Activated CD4-positive, alpha-beta T cell treated with anti-CD3 and anti-CD28 coated beads, Interleukin-2, amount 50 U/mL, for 16 hours (primary cell): ENCODE results near the gene HSPB1.
"Not testable (repeated sequence)": the region's sequence is repeated elsewhere in the genome, so short reads cannot be mapped to it uniquely, and the experiment has no call there.

Experiments
- DNase-seq: peaks from one replicate; pipeline ENCODE4 v3.0.0-alpha.2; 2020

Gene HSPB1

GRCh38 chr7:76310102-76310957 lies 7.9 kb downstream of the HSPB1 start:
- no peak for DNase-seq

- not testable (repeated sequence) for DNase-seq
These were observed 9.4 kb downstream of the HSPB1 start for GRCh38 chr7:76311838-76312237.

GRCh38 chr7:76314042-76314721 lies 11.7 kb downstream of the HSPB1 start:
- DNase-seq = peak; percentile 96

GRCh38 chr7:76314740-76315139 lies 12.3 kb downstream of the HSPB1 start:
- DNase-seq = not testable (repeated sequence)

GRCh38 chr7:76315364-76315763 lies 12.9 kb downstream of the HSPB1 start:
- DNase-seq = no peak

GRCh38 chr7:76316984-76317781 lies 14.7 kb downstream of the HSPB1 start:
- no peak for DNase-seq

GRCh38 chr7:76317782-76318487 lies 15.5 kb downstream of the HSPB1 start:
- peak; percentile 97 for DNase-seq

GRCh38 chr7:76318488-76319353 lies 16.2 kb downstream of the HSPB1 start:
- peak; percentile 90 for DNase-seq

- DNase-seq = no peak
These were observed 22.6 kb downstream of the HSPB1 start for GRCh38 chr7:76325092-76325491.

GRCh38 chr7:76325811-76326210 lies 23.3 kb downstream of the HSPB1 start:
- no peak for DNase-seq

GRCh38 chr7:76326646-76327233 lies 24.3 kb downstream of the HSPB1 start:
- DNase-seq = no peak

GRCh38 chr7:76327610-76328009 lies 25.1 kb downstream of the HSPB1 start:
- DNase-seq = no peak

- DNase-seq = no peak
These were observed 25.9 kb downstream of the HSPB1 start for GRCh38 chr7:76328389-76328788.

- DNase-seq = no peak
These were observed 27.0 kb downstream of the HSPB1 start for GRCh38 chr7:76329479-76329878.

- no peak for DNase-seq
These were observed 27.8 kb downstream of the HSPB1 start for GRCh38 chr7:76330261-76330660.

GRCh38 chr7:76330673-76331072 lies 28.2 kb downstream of the HSPB1 start:
- no peak for DNase-seq

GRCh38 chr7:76332078-76332477 lies 29.6 kb downstream of the HSPB1 start:
- no peak for DNase-seq

GRCh38 chr7:76333511-76334101 lies 31.1 kb downstream of the HSPB1 start:
- DNase-seq = no peak

- DNase-seq = no peak
These were observed 32.0 kb downstream of the HSPB1 start for GRCh38 chr7:76334320-76334967.

- not testable (repeated sequence) for DNase-seq
These were observed 32.9 kb downstream of the HSPB1 start for GRCh38 chr7:76335417-76335816.
